Suprapubic skin (tissue), 4 donors: ENCODE measurements around the gene HDAC7. TPM values are rescaled to one million over a fixed set of nuclear protein-coding genes. Genes with fewer than 3 reads are reported as not detected.

Experiments used
- DNase-seq, 2 donors: peaks; one replicate each; pipeline ENCODE4 v3.0.0-alpha.2; 2019; ENCODE audit warnings: low spot score in 2 of 2
- H3K27ac ChIP-seq: fragments of 200-600 bp; sonication (generic); one replicate; pipeline ENCODE4 v1.5.1; 2019
- H3K27me3 ChIP-seq: fragments of 200-600 bp; sonication (generic); one replicate; pipeline ENCODE4 v1.5.1; 2019
- H3K36me3 ChIP-seq: fragments of 200-600 bp; sonication (generic); one replicate; pipeline ENCODE4 v1.5.1; 2019
- H3K4me1 ChIP-seq: fragments of 200-600 bp; sonication (generic); one replicate; pipeline ENCODE4 v1.5.1; 2019
- H3K4me3 ChIP-seq: fragments of 200-600 bp; sonication (generic); one replicate; pipeline ENCODE4 v1.5.1; 2019; ENCODE audit warnings: mild to moderate bottlenecking
- H3K9me3 ChIP-seq: fragments of 200-600 bp; sonication (generic); one replicate; pipeline ENCODE4 v1.5.1; 2019
- EP300 ChIP-seq: sonication (generic); formaldehyde crosslinking; IDR thresholded peaks from one replicate; pipeline ENCODE4 v1.6.1; 2017; ENCODE audit warnings: antibody characterized with exemption
- POLR2A ChIP-seq, 2 donors: fragments of 450-650 bp; IDR thresholded peaks; one replicate each; pipeline ENCODE4 v1.6.1; 2017; ENCODE audit warnings: antibody characterized with exemption in 2 of 2, mild to moderate bottlenecking in 2 of 2, moderate library complexity in 2 of 2
- POLR2AphosphoS5 ChIP-seq, 3 donors: sonication (generic); formaldehyde crosslinking; IDR thresholded peaks; one replicate each; pipeline ENCODE4 v1.6.1; 2017; ENCODE audit warnings: antibody characterized with exemption in 3 of 3
- WGBS: methylation state at CpG from one replicate; pipeline ENCODE4 v1.1.5; 2018; 5-methylcytosine and 5-hydroxymethylcytosine counted together
- total RNA-seq, 4 donors: library from RNA; depleted of rRNA; stranded (reverse); fragments of >200 nt; gene quantifications; one replicate each; pipeline ENCODE4 v1.1.0, GENCODE V29; 2016
- TF ChIP-seq, protein P1 (sequence below), 2 donors: fragments of 200-600 bp in 1 of 2; fragments of 450-650 bp in 1 of 2; sonication (generic) in 1 of 2; IDR thresholded peaks; one replicate each; pipeline ENCODE4 v1.5.1; 2016 to 2019; ENCODE audit warnings: antibody characterized with exemption in 2 of 2, mild to moderate bottlenecking in 1 of 2, moderate library complexity in 1 of 2

HDAC7 gene
- total RNA-seq, 4 donors from 2014 or later = 47.9 to 152 (median 76.2) TPM

DNA sequence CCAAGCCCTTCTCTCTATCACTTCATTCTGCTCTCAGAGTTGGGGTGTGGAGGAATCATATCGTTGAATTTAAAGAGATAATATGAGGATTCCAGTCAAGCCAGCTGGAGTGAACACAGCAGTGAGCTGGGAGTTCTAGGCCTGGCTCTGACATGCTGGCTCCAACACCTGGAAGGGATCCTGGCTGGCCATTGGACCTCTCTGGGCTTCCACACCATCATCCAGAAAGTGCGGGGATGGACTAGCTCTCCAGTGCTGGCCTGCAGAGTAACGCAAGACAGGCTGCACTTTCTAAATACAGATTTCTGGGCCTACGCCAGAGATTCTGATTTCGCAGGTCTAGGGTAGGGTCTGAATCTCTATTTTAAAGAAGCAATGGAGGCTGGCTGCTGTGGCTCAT is 34.8 kb upstream of the HDAC7 start:
- WGBS = 95% methylated on average over 5 of the region's 5 CpGs
- Histone ChIP-seq H3K4me1 (peaks cover 41% of the 10 kb centered on the region), H3K27ac (no peak overlapping the region), H3K9me3 (no peaks in the 10 kb centered on the region), H3K4me3 (no peak overlapping the region), H3K36me3 (peaks cover 23% of the 10 kb centered on the region), H3K27me3 (no peaks in the 10 kb centered on the region)
- no peak for DNase-seq
- TF ChIP-seq EP300 (no peak), POLR2A (IDR thresholded peaks at IDR 0.05) (no peak), POLR2AphosphoS5 (IDR thresholded peaks at IDR 0.05) (no peak)
- TF ChIP-seq, protein P1, sequence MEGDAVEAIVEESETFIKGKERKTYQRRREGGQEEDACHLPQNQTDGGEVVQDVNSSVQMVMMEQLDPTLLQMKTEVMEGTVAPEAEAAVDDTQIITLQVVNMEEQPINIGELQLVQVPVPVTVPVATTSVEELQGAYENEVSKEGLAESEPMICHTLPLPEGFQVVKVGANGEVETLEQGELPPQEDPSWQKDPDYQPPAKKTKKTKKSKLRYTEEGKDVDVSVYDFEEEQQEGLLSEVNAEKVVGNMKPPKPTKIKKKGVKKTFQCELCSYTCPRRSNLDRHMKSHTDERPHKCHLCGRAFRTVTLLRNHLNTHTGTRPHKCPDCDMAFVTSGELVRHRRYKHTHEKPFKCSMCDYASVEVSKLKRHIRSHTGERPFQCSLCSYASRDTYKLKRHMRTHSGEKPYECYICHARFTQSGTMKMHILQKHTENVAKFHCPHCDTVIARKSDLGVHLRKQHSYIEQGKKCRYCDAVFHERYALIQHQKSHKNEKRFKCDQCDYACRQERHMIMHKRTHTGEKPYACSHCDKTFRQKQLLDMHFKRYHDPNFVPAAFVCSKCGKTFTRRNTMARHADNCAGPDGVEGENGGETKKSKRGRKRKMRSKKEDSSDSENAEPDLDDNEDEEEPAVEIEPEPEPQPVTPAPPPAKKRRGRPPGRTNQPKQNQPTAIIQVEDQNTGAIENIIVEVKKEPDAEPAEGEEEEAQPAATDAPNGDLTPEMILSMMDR (IDR thresholded peaks at IDR 0.05) = no peak

DNA sequence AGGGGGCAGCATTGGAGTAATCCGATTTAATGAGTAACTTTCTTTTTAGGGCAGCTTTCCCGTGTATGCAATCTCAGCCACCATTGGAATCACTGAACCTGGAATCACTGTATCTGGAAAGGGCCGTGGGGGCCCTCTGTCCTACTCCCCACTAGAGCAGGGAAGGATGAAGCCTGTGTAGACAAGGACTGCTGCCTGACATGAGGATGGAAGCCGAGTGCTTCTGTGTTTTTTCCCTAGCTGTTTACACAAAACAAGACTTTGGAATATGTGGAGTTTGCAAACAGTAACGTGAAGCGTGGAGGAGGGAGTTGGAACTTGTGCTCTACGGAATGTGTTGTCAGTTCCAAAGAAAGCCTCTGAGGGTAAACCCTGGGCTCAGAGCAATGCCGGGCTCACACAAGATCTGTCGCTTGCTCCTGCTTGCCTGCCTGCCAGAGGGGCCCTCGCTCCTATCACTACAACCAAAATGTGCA is 32.4 kb upstream of the HDAC7 start:
- Histone ChIP-seq H3K27me3 (no peaks in the 10 kb centered on the region), H3K36me3 (peaks cover 23% of the 10 kb centered on the region), H3K4me1 (peaks cover 25% of the 10 kb centered on the region), H3K4me3 (no peak overlapping the region), H3K9me3 (no peaks in the 10 kb centered on the region), H3K27ac (no peak overlapping the region)
- WGBS = 44% methylated on average over 10 of the region's 10 CpGs
- no peak for DNase-seq
- TF ChIP-seq EP300 (no peak), POLR2AphosphoS5 (IDR thresholded peaks at IDR 0.05) (no peak), POLR2A (IDR thresholded peaks at IDR 0.05) (no peak)
- TF ChIP-seq, protein P1 (IDR thresholded peaks at IDR 0.05) = no peak

DNA sequence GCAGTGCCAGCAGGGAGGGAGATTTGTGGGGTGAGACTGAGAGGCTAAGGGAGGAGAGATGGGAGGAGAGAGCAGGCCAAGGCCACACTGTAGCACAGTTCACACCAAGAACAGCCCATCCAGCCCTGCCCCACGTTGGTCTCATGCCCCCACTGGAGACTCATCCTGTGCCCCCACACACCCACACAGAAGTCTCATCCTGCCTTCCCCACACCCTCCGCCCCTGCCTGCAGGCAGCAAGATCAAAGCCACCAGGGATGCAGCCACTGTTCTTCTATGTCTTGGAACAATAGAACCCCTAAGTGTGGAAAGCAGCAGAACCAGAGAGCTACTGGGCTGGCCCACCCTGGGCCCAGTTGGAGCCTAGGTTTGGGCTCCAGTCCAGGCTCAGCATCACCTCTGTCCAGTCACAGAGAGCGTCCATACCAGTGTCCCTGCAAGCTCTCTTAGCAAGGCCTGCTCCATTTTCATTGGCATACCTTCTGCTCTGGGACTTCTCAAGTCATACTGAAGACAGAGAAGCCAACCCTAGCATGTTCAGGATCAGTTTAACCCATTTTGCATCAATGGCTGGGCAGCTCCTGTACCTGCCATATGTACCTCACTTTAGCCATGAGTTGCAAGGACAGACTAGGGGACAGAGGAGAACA is 31.7 kb upstream of the HDAC7 start:
- TF ChIP-seq POLR2A (IDR thresholded peaks at IDR 0.05) (no peak), POLR2AphosphoS5 (IDR thresholded peaks at IDR 0.05) (no peak), EP300 (no peak)
- TF ChIP-seq, protein P1 (IDR thresholded peaks at IDR 0.05) = no peak
- no peak for DNase-seq
- H3K4me1 ChIP-seq = peaks cover 25% of the 10 kb centered on the region
- H3K36me3 ChIP-seq = peaks cover 25% of the 10 kb centered on the region
- H3K4me3 ChIP-seq = no peak overlapping the region
- no peaks in the 10 kb centered on the region for H3K9me3 ChIP-seq
- WGBS = 69% methylated on average over 3 of the region's 3 CpGs
- no peak overlapping the region for H3K27ac ChIP-seq
- no peaks in the 10 kb centered on the region for H3K27me3 ChIP-seq

DNA sequence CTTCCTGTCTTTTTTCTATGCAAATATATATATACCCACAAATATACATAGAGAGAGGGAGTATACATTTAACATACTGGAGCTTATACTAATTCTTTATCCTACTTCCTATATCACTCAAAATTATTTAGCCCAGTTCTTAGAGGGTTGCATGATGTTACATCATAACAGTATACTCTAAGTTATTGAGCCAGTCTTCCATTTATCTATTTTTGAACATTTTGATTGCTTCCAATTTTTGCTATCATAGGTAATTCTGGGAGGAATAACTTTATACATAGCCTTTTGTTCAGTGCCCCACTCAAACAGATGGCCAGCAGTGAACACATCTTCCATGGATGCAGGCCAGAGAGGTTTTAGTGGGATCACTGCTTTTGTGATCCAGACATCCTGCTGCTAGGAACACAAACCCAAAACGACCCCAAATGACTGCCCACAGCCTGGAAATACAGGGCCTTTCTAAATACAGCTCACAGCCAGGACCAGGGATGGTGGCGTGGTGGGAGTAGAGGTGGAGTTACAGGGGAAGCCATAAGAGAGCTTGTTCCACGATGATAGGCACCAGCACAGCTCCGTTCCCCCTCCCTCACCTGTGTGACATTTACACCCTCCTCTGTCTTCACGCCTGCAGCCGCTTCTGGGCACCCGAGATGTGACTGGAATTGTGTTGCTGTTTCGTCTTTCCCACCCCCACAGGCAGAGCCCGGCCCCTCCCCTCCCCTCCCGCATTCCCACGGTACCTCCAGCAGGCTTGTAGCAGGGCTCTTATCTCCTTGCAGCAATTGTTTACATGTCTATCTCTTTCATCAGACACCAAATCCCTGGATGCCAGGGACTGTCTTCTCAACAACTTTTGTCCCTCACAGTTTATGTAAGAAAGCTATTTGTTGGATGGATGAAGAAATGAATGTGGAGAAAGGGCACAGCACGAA is 30.7 kb upstream of the HDAC7 start:
- H3K36me3 ChIP-seq = peaks cover 23% of the 10 kb centered on the region
- DNase-seq = peak in 1 of 2 donors; percentile 52
- H3K27me3 ChIP-seq = no peaks in the 10 kb centered on the region
- no peaks in the 10 kb centered on the region for H3K9me3 ChIP-seq
- no peak overlapping the region for H3K4me3 ChIP-seq
- H3K4me1 ChIP-seq = peaks cover 29% of the 10 kb centered on the region
- TF ChIP-seq EP300 (no peak), POLR2A (IDR thresholded peaks at IDR 0.05) (no peak), POLR2AphosphoS5 (IDR thresholded peaks at IDR 0.05) (no peak)
- TF ChIP-seq, protein P1 (IDR thresholded peaks at IDR 0.05) = no peak
- 43% methylated on average over 12 of the region's 12 CpGs for WGBS
- no peak overlapping the region for H3K27ac ChIP-seq

DNA sequence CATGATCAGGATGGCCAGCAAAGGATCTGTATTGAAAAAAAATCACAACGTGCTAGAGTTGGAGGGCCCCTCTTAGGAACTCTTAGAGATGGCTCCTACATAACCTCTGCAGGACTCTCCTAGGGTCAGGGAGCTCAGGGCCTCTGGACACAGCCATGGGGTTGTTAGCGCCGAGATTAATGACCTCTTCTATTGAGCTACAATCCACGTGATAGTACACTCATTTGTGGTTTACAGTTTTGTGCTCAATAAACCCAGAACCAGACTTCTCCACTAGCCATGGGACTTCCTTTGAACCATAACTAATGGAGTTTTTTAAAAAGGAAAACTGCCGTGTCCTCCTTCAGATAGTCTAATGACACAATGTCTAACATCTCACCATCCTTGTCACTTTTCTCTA is 29.6 kb upstream of the HDAC7 start:
- no peak for DNase-seq
- 60% methylated on average over 5 of the region's 5 CpGs for WGBS
- Histone ChIP-seq H3K4me3 (no peak overlapping the region), H3K27ac (no peak overlapping the region), H3K9me3 (no peaks in the 10 kb centered on the region), H3K27me3 (no peaks in the 10 kb centered on the region), H3K4me1 (peaks cover 41% of the 10 kb centered on the region), H3K36me3 (peaks cover 13% of the 10 kb centered on the region)
- TF ChIP-seq POLR2A (IDR thresholded peaks at IDR 0.05) = no peak
- TF ChIP-seq EP300 = no peak
- TF ChIP-seq POLR2AphosphoS5 (IDR thresholded peaks at IDR 0.05) = no peak
- TF ChIP-seq, protein P1 (IDR thresholded peaks at IDR 0.05) = no peak
